SKM-1 (cell line): ENCODE measurements around the gene PPIF.
A peak's percentile ranks its signal among the peaks of the same experiment; 100 is the strongest.

Experiments used
- DNase-seq: peaks from one replicate; lab custom pipeline; 2025; ENCODE audit not compliant: unreplicated experiment; lab: John Stamatoyannopoulos, UW

Gene PPIF

DNA sequence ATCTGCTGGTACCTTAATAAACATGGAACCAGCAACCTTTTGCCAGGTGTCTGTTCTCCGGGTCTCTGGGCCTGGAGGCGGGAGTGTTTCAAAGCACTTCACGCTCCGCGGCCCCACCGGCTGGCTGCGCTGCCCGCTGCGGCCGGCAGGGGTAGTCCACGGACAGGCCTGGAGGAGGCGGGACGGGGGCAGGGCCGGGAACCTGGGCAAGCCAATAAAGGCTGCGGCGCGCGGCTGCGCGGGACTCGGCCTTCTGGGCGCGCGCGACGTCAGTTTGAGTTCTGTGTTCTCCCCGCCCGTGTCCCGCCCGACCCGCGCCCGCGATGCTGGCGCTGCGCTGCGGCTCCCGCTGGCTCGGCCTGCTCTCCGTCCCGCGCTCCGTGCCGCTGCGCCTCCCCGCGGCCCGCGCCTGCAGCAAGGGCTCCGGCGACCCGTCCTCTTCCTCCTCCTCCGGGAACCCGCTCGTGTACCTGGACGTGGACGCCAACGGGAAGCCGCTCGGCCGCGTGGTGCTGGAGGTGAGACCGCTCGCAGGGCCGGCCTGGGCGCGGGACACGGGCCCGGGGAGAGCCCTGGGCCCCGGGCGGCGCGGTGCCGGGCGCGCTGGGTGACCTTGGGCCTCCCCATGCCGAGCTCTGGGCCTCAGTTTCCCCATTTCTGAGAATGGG, at the start of gene PPIF:
Gene PPIF (plus strand): TSS at position 244 of the 668 bp plus-strand sequence. CDS start 80 bp downstream, at position 324.
- DNase-seq, result peak; percentile 77

DNA sequence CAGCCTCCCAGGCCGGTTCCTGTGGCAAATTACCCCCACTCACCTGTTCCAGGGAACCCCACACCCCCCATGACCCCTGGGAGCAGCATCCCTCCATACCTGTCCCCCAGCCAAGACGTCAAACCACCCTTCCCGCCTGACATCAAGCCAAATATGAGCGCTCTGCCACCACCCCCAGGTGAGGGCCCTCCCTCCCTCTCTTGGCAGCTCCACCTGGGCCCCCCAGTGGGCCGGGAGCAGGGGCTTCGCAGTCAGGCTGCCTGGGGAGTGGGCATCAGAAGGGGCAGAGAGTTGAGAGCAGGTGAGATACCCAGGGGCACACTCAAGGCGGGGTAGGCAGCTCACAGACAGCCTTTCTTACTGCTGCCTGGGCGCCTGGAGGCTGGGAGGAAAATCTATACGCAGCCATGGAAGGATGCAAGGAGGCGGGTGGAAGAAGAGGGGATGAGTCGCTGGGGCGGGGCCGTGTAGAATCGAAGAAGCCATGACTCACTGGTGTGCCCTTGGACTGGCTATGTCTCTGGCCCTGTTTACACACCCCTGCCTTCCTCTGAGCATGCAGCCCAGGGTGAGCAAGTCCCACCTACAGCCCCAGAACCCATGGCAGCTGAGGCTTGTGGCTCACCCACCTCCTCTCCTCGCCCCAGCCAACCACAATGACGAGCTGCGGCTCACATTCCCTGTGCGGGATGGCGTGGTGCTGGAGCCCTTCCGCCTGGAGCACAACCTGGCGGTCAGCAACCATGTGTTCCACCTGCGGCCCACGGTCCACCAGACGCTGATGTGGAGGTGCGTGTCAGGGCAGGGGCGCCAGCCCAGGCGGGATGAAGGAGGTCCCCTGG, 48.6 kb upstream of the PPIF start:
- no peak for DNase-seq

DNA sequence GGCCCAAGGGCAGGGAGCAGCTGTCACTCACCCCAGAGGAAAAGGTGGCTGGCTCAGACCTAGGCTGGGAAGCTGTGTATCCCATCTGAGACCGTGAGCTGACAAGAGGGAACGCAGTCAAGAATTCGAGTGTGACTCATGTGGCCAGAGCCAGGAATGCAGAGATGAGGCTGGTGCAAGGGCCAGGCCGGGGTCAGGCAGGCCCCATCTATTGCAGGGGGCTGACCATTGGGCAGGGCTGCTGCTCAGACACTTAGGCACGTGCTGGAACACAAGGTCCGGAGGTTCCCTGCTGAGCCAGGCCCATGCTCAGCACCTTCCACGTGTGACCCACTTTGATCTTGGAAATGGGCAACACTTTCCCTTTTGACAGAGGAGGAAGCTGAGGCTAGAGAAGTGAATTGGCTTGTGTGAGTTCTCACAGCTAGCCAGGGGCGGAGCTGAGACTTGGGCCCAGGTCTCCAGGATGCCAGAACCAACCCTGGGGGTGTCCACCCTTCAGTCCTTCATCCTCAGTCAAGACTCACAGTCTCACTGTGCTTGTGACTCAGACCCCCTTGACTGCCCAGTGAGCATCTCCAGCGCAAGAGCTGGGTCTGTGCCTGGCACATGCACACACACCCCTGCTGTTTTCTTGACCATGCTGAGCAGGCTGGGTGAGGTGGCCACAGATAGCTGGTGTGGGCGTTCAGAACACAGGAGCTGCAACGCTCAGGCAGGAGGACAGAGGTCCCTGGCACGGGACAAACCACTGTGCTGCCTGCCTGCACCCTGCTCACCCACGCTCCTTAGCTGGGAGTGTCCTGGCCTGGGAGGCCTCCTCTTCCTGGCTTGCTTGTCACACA, 47.6 kb upstream of the PPIF start:
- DNase-seq, result no peak

DNA sequence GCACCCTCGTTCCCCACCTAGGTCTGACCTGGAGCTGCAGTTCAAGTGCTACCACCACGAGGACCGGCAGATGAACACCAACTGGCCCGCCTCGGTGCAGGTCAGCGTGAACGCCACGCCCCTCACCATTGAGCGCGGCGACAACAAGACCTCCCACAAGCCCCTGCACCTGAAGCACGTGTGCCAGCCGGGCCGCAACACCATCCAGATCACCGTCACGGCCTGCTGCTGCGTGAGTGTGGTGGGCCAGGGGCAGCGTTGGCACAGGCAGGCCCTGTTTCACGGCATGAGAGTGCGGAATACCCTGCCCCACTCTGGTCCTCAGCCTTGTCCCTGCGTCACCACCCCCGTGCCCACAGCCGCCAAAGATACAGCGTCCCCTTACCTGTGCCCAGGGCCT, 46.6 kb upstream of the PPIF start:
- no peak for DNase-seq

DNA sequence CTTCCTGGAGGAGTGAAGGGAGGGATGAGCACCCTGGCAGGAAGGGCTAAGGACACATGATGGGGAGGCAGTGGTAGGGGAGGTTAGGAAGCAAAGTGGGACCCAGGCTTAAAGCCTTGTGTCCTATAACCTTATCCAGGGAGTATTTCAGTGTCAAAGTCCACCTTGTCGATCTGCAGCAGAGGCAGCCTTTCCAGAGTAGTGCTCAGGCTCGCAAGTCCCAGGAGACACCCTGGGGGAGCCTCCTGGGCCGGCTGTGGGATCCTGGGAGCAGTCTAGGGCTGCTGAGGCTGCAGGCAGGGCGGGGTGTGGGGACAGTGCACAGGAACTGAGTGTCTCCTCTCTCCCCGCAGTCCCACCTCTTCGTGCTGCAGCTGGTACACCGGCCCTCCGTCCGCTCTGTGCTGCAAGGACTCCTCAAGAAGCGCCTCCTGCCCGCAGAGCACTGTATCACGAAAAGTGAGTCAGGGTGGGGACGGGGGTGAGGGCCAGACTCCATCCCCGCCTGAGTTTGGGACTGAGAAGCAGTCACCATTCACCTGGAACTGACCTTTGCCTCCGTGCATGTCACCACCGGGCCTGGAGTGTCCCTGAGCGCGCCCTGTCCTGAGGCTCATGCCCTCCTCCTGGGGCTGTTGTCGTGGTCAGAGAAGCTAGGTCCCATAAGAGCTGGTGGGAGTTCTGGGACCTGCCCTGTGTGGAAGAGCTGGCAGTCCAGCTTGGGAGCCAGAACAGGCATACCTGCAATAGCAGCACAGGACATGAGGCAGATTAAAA, 45.3 kb upstream of the PPIF start:
- no peak for DNase-seq

DNA sequence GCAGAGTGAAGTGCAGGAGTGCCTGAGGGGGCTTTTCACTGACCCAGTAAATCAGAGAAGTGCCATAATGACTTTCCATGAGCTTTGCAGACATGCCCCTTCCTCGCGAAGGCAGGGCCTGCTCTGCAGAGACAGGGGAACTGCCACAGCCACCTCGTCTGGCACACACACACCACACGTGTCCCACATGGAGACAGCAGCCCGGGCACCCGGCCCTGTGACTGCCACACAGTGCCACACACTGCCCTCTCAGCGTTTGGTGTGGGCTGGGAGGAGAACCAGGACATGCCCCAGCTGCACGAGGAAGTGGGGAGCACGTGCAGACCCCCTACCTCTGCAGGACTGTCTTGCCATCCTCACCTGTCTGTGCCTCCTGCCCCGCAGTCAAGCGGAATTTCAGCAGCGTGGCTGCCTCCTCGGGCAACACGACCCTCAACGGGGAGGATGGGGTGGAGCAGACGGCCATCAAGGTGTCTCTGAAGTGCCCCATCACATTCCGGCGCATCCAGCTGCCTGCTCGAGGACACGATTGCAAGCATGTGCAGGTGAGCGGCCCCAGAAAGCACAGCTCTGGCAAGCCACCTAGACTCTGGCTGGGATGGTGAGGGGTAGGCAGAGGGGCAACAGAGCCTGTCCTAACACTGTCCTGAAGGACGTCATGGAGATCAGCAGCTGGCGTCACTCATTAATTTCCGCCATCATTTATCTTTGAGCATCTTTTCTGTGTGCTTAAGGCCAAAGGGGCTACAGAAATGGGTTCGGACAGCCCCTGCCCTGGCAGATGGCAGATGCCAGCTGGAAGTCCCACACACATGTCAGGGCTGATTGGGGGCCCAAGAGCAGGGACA, 43.4 kb upstream of the PPIF start:
- DNase-seq, result no peak

DNA sequence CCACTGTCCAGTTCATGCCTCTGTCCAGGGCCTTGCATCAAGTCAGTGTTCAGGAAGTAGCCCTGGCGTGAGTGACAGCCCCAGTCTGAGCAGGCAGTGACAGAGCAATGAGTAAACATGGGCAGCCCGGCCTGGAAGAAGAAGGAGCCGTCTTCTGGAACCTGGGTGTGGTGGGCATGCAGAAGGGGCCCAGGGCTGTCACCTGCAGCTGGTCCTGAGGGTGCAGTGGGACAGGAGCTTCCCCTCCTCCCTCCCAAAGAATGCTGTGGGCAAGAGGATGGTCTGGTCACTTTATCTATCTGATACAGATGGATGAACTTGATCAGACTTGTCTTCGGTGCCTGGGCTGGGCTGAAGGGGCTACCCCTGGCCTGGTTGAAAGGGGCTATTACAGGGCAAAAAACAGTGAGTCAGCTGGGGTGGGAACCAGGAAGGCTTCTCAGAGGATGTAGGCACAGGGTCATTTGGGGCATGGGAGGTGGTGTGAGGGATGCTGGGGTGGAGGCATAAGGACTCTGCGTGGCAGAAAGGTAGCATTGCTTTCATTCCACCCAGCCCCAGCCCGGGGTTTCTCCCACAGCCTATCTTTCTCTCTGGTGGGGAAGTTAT, 42.7 kb upstream of the PPIF start:
- no peak for DNase-seq

DNA sequence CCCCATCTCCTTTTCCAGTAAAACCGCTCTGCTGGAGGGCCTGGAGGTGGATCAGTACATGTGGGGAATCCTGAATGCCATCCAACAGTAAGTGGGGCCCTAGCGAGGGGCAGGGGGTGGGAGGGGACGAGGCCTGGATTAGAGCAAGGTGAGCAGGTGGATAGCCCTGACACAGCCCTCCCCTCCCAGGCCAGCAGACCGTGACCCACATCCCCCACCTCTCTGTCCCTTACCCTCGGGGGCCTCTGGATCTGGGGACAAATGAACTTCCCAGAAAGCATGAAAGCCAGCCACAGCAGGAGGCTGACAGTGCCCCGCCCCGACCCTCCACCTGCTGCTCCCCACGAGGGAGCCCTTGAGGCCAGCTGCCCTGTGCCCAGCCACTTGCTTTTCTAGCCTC, 41.8 kb upstream of the PPIF start:
- DNase-seq, result no peak

DNA sequence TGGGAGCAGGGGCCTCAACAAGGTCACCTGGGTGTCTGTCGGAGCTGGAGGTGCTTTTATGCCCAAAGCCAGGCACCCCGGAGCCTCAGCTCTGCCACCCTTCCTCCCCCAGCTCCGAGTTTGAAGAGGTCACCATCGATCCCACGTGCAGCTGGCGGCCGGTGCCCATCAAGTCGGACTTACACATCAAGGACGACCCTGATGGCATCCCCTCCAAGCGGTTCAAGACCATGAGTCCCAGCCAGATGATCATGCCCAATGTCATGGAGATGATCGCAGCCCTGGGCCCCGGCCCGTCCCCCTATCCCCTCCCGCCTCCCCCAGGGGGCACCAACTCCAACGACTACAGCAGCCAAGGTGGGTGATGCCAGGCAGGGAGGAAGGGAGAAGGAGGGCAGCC, 41.3 kb upstream of the PPIF start:
- DNase-seq, result no peak

DNA sequence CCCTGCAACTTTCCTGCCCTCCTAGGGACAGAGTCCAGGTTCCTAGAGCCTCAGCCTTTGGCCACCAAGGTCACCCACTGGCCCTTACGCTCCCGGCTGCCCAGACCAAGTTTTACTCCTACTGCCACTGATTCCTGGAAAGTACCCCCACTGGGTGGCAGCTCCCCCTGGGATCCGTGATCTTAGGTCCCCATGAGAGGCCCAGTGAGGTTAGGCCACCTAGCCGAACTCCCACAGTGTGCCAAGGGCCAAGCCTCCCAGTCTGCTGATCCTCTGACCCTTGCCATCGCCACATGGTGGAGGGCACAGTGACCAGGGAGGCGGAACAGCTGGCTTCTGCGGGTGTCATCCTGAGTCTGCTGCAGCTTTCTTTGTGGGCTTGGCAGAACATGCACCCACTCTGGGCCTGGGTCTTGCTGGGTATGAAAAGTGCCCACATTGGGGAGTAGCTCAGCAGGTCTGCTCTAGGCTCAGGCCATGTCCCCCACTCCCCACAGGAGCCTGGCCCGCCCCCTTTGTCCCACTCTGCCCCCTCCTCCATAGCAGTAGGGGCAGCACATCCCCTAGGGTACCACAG, 40.5 kb upstream of the PPIF start:
- no peak for DNase-seq

DNA sequence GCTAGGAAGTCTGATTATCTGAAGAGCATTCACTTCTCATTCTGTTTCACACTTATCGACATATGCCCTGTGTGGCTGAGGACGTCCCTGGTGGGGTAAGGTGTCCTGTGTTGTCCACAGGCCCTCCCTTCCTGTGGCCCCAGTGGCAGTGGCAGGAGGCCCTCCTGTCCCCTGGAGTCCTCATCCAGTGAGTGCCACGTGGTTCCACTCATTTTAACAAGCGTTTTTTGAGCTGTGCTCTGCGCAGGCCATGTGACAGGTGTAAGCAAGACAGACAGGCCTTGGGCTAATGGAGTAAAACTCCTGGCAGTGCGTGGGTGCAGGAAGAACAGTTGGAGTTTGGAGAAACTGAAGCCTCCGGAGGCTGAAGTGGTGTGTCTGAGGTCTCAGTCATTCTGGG, 39.3 kb upstream of the PPIF start:
- no peak for DNase-seq

DNA sequence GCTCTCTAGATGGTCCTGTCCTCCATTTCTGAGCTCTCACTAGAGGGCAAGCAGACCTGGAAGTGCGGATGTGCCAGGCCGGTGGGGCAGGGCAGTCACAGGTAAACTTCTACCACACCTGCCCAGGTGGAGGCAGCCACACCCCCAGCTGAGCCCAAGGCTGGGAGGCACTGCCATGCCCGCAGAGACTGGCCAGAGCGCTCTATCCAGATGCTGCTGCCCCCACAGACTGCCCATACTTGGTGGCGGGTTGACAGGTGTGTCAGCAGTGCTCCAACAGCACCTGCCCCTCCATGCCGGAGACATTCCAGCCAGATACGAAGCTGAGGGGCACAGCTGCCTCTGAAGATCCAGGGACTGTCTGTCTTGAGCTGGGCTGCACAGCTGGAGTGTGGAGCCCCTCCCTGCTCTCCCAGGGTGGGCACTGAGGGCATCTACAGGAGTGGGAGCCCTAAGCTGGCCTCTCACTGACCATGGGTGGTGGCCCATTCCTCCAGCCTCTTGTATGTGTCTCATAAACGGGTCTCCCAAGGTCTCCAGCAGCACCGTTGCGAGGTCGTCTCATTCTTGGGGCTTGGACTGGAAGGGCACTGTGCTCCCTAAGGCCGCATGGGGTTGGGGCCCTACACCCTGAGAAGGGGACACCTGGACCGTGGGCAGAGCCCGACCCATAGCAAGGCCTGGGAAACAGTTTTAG, 38.2 kb upstream of the PPIF start:
- no peak for DNase-seq

DNA sequence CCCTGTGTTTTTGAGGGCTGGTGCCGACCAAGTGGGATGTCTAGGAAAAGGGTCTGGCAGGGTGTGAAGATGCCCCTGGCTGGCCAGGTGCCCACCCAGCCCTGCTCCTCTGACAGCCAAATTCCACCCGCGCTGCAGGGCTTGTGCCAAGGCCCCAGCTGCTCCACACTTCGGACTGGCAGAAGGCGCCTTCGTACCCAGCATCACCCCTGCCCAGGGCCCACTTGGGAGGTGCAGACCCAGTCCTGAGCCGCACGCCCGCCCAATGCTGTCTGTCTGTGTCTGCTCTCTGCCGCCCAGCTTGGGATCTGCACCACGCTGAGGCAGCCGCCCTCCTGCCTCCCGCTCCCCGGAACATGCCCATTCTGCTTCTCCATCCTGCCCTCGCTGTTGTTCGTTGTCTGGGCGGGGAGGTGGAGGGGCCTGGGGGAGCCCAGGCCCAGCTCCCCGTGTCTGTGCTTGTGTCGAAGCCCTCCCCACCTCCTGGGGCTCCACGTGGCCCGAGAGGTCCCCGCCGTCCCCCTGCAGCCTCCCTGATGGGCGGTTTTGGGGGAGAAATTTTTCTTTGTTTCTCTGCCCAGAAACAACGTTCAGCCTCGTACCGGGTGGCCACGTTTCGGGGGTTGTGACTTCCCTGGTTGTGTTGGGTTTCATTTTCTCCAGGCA, 36.9 kb upstream of the PPIF start:
- no peak for DNase-seq

DNA sequence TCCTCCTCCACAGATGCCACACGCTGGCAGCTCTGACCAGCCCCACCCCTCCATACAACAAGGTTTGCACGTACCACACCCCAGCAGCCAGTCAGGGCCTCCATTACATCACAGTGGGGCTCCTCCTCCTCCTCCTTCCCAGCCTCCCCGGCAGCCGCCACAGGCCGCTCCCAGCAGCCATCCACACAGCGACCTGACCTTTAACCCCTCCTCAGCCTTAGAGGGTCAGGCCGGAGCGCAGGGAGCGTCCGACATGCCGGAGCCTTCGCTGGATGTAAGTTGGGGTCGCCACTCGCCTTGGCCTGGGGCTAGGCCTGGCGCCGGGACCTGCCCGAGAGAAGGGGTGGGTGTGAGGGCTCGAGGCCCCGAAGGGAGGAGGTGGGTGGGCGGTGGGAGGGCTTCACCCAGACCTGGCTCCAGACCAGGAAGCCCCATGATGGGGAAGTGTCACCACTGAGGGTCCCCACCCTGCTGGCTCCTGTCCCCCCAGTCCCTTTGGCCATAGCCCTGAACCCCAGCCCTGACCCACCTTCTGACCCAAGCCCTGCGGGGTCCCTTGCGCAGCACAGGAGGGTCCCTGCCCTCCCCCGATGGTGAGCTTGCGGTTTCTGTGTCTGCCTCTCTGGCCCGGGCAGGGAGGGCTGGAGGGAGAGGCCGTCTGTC, 36.2 kb upstream of the PPIF start:
- DNase-seq, result no peak

DNA sequence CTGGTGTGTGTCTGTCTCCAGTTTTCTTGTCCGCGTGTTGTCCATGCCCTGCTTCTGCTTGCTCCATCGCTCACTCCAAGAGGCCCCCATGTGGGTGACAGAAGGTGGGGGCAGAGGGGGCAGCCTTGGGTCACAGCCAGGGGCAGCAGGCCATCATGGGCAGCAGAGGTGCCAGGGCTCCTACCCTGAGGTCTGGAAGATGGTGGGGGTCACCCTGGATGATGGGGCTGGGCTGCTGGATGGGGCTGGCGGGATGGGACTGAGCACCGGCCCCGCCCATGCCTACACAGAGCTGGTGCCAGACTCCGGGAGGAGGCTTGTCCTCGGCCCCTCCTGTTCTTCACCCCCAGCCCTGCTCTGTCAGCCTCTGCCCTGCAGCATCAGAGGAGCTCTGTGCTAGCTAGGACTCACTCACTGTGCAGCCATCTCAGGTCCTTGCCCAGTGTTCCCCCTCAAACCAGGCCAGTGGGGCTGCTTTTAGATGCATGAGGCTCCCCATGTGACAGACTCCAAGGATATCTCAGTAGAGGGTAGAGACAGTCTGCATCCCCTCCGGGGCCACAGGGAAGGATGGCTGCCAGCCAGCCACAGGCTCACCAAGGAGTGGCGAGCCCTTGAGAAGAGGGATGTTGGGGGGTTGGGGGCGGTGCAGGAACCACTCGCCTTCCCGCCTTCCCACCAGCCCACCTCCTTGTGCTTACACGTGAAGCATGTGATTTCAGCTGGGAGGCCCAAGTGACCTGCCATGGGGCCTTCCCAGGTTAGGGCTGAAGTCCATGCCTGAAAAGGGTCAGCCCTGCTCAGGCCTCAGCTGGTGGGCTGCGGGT, 35.5 kb upstream of the PPIF start:
- no peak for DNase-seq

DNA sequence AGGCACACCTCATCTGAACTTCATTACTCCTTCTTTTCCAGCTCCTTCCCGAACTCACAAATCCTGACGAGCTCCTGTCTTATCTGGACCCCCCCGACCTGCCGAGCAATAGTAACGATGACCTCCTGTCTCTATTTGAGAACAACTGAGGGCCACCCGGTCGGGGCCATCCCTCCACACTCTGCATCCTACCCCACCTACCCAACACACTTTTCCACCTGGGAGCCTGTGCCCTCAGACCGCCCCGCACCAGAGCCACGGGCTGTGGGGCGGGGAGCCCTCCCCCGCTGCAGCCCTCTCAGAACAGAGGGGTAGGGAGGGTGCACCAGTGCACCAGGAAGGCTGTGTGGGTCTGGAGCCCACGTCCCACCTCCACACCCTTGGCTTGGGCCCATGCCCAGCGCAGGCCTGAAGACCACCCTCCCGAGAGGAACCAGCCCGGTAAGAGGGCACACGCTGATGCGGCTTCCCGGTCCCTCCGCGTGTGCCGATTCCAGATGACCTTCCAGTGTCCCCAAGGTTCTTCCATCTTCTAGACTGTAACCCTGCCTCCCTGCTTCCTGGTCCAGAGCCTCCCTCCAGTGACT, 34.6 kb upstream of the PPIF start:
- DNase-seq, result no peak
